Activated T-cell treated with anti-CD3 and anti-CD28 coated beads, Interleukin-2, amount 50 U/mL, for 1 hour (primary cell): ENCODE results near the gene NINJ2.

Source experiments
- DNase-seq: peaks from one replicate; pipeline ENCODE4 v3.0.0-alpha.2; 2020

NINJ2 gene

DNA sequence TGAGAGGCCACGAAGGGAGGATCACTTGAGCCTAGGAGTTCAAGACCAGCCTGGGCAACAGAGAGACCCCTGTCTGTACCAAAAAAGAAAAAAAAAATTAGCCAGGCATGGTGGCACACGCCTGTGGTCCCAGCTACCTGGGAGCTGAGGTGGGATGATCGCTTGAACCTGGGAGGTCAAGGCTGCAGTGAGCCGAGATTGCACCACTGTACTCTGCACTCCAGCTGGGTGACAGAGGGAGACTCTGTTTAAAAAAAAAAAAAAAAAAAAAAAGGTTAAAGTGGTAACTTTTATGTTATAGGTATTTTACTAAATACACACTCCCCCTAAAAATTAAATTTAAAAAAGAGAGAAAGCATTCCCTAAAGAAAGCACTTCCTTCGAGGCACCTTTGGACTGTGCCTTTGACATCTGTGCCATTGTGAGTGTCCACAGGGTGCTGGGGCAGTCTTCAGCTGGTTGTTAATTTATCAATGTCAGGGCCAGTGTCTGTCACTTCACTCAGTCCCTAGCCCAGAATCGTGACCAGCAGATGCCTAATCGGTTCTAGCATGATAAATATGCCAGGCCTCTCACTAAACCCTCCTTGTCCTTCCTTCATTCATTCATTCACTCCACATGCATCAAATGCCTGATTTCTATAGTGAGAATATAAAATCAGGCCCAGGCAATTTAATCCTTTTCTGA lies 140.4 kb downstream of the NINJ2 start:
- DNase-seq: no peak

DNA sequence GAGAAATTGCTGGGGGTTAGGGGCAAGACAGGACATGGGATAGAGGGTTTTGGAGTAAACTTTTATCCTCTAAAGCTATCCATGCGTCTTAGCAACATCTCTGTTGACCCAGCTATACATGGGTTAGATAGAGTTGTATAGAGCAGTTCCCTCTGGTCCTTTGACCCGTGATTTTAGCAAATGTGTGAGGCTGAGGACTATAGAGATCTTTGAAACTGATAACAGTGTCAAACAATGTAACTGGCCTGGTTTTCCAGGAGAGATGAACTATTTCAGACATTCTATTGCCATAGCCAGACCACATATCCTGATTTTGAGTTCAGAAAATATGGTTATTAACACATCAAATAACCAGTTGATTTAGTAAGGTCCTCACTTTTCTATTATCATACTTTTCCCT lies 143.1 kb downstream of the NINJ2 start:
- no peak for DNase-seq

DNA sequence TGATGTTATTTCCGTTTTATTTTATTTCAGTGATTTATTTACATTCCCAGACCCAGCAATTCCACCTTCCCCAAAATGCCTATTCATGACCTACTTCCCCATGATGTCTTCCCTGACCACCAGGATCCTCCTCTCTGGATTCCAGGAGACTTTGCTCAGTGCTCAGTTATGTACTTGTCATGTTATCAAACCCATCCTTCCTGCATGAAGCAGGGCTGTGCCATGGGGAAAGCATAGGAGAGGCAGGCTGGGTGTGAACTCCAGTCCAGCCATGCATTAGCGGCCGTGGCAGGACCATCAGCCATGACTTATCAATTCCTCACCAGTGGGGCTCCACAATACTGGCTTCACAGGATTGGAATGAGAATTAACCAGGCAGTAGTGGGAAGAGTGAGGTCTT lies 145.7 kb downstream of the NINJ2 start:
- no peak for DNase-seq
